ENCODE data around the gene ANKRD2.
"Not testable (repeated sequence)": the region's sequence is repeated elsewhere in the genome, so short reads cannot be mapped to it uniquely, and the experiment has no call there.

ANKRD2 gene

GRCh38 chr10:97546456-97547270 is 25.9 kb upstream of the ANKRD2 start:
- DNase-seq (ENCODE audit: low read depth) = no peak

GRCh38 chr10:97547271-97547600 is 25.3 kb upstream of the ANKRD2 start:
- no peak for DNase-seq (ENCODE audit: low read depth)

- no peak for DNase-seq (ENCODE audit: low read depth)
Observed at GRCh38 chr10:97547962-97548361, 24.6 kb upstream of the ANKRD2 start.

- no peak for DNase-seq (ENCODE audit: low read depth)
Observed at GRCh38 chr10:97548828-97549455, 23.6 kb upstream of the ANKRD2 start.

GRCh38 chr10:97549587-97550322 is 22.8 kb upstream of the ANKRD2 start:
- DNase-seq (ENCODE audit: low read depth) = no peak

- DNase-seq (ENCODE audit: low read depth) = no peak
Observed at GRCh38 chr10:97550336-97551149, 22.0 kb upstream of the ANKRD2 start.

- no peak for DNase-seq (ENCODE audit: low read depth)
Observed at GRCh38 chr10:97551271-97551670, 21.3 kb upstream of the ANKRD2 start.

- no peak for DNase-seq (ENCODE audit: low read depth)
Observed at GRCh38 chr10:97553575-97554031, 19.0 kb upstream of the ANKRD2 start.

- not testable (repeated sequence) for DNase-seq (ENCODE audit: low read depth)
Observed at GRCh38 chr10:97554336-97554735, 18.2 kb upstream of the ANKRD2 start.

- DNase-seq (ENCODE audit: low read depth) = not testable (repeated sequence)
Observed at GRCh38 chr10:97555541-97555940, 17.0 kb upstream of the ANKRD2 start.

- not testable (repeated sequence) for DNase-seq (ENCODE audit: low read depth)
Observed at GRCh38 chr10:97560731-97561381, 11.7 kb upstream of the ANKRD2 start.

- DNase-seq (ENCODE audit: low read depth) = not testable (repeated sequence)
Observed at GRCh38 chr10:97561386-97562077, 11.0 kb upstream of the ANKRD2 start.

- DNase-seq (ENCODE audit: low read depth) = not testable (repeated sequence)
Observed at GRCh38 chr10:97562329-97562728, 10.2 kb upstream of the ANKRD2 start.

GRCh38 chr10:97563337-97563736 is 9.2 kb upstream of the ANKRD2 start:
- no peak for DNase-seq (ENCODE audit: low read depth)

GRCh38 chr10:97564776-97565175 is 7.8 kb upstream of the ANKRD2 start:
- no peak for DNase-seq (ENCODE audit: low read depth)

GRCh38 chr10:97566336-97566996 is 6.1 kb upstream of the ANKRD2 start:
- DNase-seq (ENCODE audit: low read depth) = no peak

- DNase-seq (ENCODE audit: low read depth) = no peak
Observed at GRCh38 chr10:97567891-97568290, 4.7 kb upstream of the ANKRD2 start.

GRCh38 chr10:97570146-97570788 is 2.3 kb upstream of the ANKRD2 start:
- no peak for DNase-seq (ENCODE audit: low read depth)

GRCh38 chr10:97570789-97571471 is 1.6 kb upstream of the ANKRD2 start:
- DNase-seq (ENCODE audit: low read depth) = no peak

All from non-pigmented ciliary epithelial cell (primary cell).